ENCODE measurements around the gene ZBED1.
"Not testable (repeated sequence)": the region's sequence is repeated elsewhere in the genome, so short reads cannot be mapped to it uniquely, and the experiment has no call there.

The ZBED1 gene

GRCh38 chrX:2497961-2498780 lies 2.6 kb downstream of the ZBED1 start:
- no peak for DNase-seq (ENCODE audit: low read depth)

GRCh38 chrX:2495595-2495994 lies 5.2 kb downstream of the ZBED1 start:
- no peak for DNase-seq (ENCODE audit: low read depth)

DNA sequence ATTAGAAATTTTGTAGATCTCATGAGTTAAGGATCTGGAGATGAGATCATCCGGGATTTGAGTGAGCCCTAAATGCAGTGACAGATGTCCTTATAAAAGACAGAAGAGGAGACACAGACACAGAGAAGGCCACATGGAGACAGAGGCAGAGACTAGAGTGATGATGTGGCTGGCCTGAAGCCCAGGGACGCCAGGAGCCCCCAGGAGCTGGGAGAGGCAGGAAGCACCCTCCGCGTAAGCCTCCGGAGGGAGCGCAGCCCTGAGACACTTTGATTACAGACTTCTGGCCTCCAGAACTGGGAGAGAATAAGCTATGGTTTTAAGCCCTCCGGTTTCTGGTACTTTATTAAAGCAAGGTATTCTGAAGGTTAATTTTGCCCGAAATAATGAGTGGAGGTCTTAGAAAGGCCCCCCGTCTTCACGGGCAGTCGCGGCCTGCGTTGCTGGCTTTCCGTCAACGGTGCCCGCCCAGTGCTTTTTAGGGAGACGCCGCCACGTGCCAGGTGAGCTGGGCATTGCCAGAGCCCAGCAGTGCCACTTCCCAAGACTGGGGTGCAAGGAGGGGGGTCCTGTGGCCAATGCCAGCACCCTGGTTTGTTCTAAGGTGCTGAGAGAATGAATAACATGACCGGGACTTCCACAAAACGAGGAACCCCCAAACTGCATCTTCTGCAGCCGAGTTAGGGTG lies 8.1 kb downstream of the ZBED1 start:
- DNase-seq (ENCODE audit: low read depth): no peak

DNA sequence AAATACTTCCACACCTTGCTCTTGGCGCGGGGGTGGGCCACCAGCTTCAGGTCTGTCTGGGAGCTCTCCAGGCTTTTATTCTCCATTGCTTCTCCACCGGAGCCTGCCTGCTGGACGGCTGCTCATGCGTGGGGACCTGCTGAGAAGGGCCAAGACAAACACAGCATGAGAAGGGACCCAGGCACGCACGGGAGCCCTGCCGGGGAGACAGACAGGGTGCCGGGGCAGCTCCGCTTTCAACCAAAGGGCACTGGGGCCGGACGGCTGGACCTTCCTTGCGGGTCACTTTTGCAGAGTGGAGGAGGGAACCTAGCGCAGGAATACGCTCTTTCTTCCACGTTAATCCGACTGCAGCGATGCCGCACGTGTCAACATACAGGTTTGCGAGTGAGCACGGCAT lies 10.1 kb downstream of the ZBED1 start:
- no peak for DNase-seq (ENCODE audit: low read depth)

DNA sequence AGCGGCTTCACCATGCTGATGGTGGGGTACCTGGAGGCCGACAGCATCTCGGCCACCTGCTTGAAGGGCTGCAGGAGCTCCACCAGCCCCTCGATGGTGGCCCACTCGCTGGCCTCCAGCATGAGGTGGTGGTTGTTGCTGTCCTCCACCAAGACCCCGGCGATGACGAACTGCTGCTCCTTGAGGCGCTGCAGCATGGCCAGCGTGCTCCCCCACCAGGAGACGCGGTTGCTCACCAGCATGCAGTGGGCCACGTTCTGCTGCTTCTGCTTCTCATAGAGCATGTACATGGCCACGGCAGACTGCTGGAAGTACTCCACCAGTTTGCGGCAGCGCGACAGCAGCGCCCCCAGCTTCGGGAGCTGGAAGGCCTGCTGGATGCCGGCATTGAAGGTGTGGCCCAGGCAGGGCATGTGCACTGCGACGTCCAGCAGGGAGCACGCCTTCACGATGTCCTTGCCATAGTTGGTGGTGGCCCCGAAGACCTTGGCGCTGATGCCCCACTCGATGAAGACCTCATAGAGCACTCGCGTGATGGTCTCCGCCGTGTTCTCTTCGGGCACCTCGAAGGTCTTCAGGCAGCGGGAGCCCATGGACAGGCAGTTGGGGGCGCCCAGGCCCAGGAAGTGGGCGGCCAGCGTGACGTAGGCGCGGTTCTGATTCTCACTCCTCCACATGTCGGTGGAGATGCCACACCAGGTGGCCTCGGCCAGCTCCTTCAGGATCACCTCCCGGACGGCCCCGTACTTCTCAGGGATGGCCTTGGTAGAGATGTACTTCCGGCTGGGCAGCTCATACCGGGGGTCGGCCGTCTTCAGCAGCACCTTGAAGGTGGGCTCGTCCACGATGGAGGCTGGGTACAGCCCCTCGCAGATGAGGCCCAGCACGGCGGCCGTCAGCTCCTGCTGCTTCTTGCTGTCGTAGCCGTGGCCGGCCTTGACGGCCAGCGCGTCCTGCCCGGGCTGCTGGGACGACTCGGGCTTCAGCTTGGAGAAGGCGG lies 11.0 kb downstream of the ZBED1 start:
- DNase-seq (ENCODE audit: low read depth): no peak

GRCh38 chrX:2488621-2489285 lies 12.0 kb downstream of the ZBED1 start:
- no peak for DNase-seq (ENCODE audit: low read depth)

- DNase-seq (ENCODE audit: low read depth): no peak
Measured at GRCh38 chrX:2487366-2487765, 13.4 kb downstream of the ZBED1 start.

DNA sequence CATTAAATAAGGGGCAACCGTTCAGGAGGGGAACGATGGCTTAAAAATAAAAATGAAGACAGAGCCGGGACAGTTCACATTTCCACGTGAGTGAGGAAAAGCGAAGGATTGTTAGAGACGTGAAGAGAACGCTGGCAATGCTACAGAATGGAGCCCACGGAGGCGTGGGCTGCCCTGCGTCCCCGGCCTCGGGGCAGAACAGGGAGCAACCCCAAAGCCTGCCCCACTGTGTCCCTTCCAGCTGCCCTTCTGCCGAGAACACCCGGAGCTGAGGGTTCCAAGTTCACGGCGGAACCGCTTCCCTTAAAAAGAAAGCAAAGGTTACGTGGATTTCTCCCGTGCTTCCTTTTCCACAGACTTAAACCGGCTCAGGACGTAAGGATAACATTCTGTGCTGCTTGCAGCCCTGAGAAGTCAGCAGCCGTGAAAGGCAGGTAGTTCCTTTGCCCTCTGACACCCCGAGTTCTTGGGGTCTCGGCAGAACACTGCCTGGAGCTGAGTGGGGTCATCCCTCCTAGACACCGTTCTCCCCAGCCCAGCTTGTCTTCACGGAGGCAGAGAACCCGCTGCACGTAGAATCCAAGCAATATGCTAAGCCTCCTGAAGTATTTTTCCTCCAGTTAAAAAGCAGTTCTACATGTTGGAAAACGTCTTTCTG lies 14.2 kb downstream of the ZBED1 start:
- no peak for DNase-seq (ENCODE audit: low read depth)

GRCh38 chrX:2485789-2486345 lies 14.9 kb downstream of the ZBED1 start:
- DNase-seq (ENCODE audit: low read depth): no peak

DNA sequence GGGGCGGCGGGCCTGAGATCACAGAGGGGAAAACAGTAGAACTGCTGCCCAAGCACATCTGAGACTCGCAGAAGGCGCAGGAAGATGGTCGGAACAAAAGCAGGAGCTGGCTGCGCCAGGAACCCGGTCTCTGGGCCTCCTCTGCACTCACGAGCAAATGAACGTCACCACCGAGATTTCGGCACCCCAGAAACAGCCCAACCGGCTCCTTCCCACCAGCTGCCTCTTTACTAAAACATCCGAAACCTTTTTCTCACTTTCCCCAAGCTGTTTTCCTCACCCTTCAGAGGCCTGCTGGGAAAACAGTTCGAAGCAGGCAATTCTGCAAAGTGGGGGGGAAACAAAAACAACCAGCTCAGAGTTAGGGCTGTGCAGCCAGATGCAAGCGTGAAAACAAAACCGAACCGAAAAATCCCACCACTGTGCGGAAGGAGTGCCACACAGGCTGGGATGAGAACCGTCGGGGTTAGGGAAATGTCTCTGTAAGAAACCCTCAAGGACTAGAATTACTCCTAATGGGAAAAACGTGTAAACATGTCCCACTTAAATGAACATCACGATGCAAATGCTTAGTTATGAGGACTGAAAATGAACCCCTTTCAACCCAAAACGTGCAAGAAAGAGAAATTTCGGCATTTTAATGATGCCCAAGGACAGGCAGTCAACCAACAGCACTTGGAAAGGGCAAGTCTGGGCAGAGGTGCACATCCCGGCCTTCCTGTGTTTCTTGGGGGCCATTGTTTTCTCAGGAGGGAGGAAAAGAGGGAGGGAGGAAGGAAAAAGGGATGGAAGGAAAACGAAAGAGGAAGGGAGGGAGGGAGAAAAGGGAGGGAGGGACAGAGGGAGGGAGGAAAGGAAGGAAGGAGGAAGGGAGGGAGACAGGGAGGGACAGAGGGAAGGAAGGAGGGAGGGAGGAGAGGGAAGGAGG lies 15.8 kb downstream of the ZBED1 start:
- DNase-seq (ENCODE audit: low read depth): no peak

GRCh38 chrX:2484256-2484655 lies 16.5 kb downstream of the ZBED1 start:
- no peak for DNase-seq (ENCODE audit: low read depth)

DNA sequence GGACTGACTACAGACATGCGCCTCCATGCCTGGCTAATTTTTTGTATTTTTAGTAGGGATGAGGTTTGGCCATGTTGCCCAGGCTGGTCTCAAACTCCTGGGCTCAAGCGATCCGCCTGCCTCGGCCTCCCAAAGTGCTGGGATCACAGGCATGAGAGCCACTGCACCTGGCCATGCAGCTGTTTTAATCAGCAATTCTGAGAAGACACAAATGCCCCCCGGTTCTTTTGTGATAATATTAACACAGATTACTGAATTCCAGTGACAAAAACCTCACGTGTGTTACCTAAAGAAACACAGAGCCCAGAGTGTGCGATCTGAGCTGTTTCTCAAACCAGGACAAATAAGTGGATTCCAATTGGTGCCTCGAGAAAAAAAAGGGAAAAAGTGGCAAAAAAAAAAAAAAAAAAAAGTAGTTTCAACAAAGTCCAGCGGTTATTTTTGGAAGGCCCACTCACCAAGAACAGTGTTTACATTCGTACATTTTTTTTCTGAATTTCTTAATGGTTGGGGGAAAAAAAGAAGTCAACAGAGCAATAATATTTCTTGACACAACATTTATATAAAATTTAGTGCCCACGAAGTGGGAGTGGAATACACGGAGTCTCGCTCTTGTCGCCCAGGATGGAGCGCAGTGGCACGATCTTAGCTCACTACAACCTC lies 17.2 kb downstream of the ZBED1 start:
- no peak for DNase-seq (ENCODE audit: low read depth)

- DNase-seq (ENCODE audit: low read depth): not testable (repeated sequence)
Measured at GRCh38 chrX:2481597-2481996, 19.2 kb downstream of the ZBED1 start.

GRCh38 chrX:2479982-2480381 lies 20.8 kb downstream of the ZBED1 start:
- not testable (repeated sequence) for DNase-seq (ENCODE audit: low read depth)

GRCh38 chrX:2479420-2479780 lies 21.4 kb downstream of the ZBED1 start:
- DNase-seq (ENCODE audit: low read depth): no peak

- DNase-seq (ENCODE audit: low read depth): no peak
Measured at GRCh38 chrX:2478546-2479419, 22.0 kb downstream of the ZBED1 start.

GRCh38 chrX:2477313-2477712 lies 23.5 kb downstream of the ZBED1 start:
- DNase-seq (ENCODE audit: low read depth): not testable (repeated sequence)

Measured in activated T-cell treated with anti-CD3 and anti-CD28 coated beads for 24 hours (primary cell).